A549 (cell line): ENCODE results near the gene TMEM237.

Experiments
- BHLHE40 ChIP-seq: IDR thresholded peaks from 2 replicates; pipeline ENCODE4 v1.6.1; 2012; ENCODE audit warnings: low read depth, low read length, inconsistent platforms
- CBX2 ChIP-seq: fragments of 200-600 bp; sonication (generic); IDR thresholded peaks from 2 replicates; pipeline ENCODE4 v1.6.1; 2016; ENCODE audit warnings: low read depth, mild to moderate bottlenecking, borderline replicate concordance
- EP300 ChIP-seq, 2 experiments: fragments of >200 bp; sonication (Bioruptor Twin); formaldehyde crosslinking; IDR thresholded peaks; 2 replicates in 1 of 2; 3 replicates in 1 of 2; pipeline ENCODE4 v1.6.1; 2016 to 2017
- JUNB ChIP-seq: fragments of >200 bp; sonication (Bioruptor Twin); formaldehyde crosslinking; IDR thresholded peaks from 2 replicates; pipeline ENCODE4 v1.6.1; 2016
- KDM1A ChIP-seq: fragments of 200-600 bp; sonication (generic); IDR thresholded peaks from 2 replicates; pipeline ENCODE4 v1.6.1; 2016; ENCODE audit warnings: low read depth, mild to moderate bottlenecking
- MAFK ChIP-seq: fragments of 450-650 bp; IDR thresholded peaks from 2 replicates; pipeline ENCODE4 v1.6.1; 2014; ENCODE audit not compliant: partially characterized antibody
- POLR2AphosphoS2 ChIP-seq: conservative IDR thresholded peaks from 2 replicates; pipeline ENCODE4 v1.6.1; 2012; ENCODE audit warnings: low read length, improper control_type of control experiment, inconsistent platforms
- RAD21 ChIP-seq, 2 experiments: fragments of >200 bp in 1 of 2; sonication (Bioruptor Twin) in 1 of 2; formaldehyde crosslinking in 1 of 2; IDR thresholded peaks in 1 of 2; conservative IDR thresholded peaks in 1 of 2; 2 replicates in 1 of 2; 3 replicates in 1 of 2; pipeline ENCODE4 v1.6.1; 2012 to 2018; ENCODE audit warnings: inconsistent platforms in 1 of 2
- REST ChIP-seq: fragments of 200-600 bp; sonication (generic); IDR thresholded peaks from 2 replicates; pipeline ENCODE4 v1.6.1; 2016; ENCODE audit warnings: antibody characterized with exemption, mild to moderate bottlenecking, moderate library complexity
- RNF2 ChIP-seq: fragments of 200-600 bp; sonication (generic); IDR thresholded peaks from 2 replicates; pipeline ENCODE4 v1.6.1; 2016; ENCODE audit warnings: low read depth, mild to moderate bottlenecking, antibody characterized with exemption, moderate library complexity, borderline replicate concordance
- SMC3 ChIP-seq: fragments of >200 bp; sonication (Bioruptor Twin); formaldehyde crosslinking; IDR thresholded peaks from 3 replicates; pipeline ENCODE4 v1.6.1; 2018; ENCODE audit warnings: inconsistent platforms
- TF ChIP-seq, protein P1 (sequence below): fragments of >200 bp; sonication (Bioruptor Twin); formaldehyde crosslinking; IDR thresholded peaks from 3 replicates; pipeline ENCODE4 v1.5.1; 2016

GRCh38 chr2:201631041-201631440 lies 12.3 kb downstream of the TMEM237 start:
- TF ChIP-seq, protein P1, sequence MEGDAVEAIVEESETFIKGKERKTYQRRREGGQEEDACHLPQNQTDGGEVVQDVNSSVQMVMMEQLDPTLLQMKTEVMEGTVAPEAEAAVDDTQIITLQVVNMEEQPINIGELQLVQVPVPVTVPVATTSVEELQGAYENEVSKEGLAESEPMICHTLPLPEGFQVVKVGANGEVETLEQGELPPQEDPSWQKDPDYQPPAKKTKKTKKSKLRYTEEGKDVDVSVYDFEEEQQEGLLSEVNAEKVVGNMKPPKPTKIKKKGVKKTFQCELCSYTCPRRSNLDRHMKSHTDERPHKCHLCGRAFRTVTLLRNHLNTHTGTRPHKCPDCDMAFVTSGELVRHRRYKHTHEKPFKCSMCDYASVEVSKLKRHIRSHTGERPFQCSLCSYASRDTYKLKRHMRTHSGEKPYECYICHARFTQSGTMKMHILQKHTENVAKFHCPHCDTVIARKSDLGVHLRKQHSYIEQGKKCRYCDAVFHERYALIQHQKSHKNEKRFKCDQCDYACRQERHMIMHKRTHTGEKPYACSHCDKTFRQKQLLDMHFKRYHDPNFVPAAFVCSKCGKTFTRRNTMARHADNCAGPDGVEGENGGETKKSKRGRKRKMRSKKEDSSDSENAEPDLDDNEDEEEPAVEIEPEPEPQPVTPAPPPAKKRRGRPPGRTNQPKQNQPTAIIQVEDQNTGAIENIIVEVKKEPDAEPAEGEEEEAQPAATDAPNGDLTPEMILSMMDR = no peak
- TF ChIP-seq SMC3 (no peak), BHLHE40 (no peak), POLR2AphosphoS2 (no peak), RNF2 (no peak), RAD21 (conservative IDR thresholded peaks at IDR 0.05 in 1 of 2, IDR thresholded peaks at IDR 0.05 in 1 of 2) (no peak), JUNB (no peak), EP300 (IDR thresholded peaks at IDR 0.05) (no peak), MAFK (no peak), KDM1A (no peak), CBX2 (no peak), REST (no peak)
